ENCODE results near the gene EXOC4. TPM values are rescaled to one million over a fixed set of nuclear protein-coding genes. Genes with fewer than 3 reads are reported as not detected.

Gene EXOC4
- total RNA-seq, 1 experiment from 2014 or later, result 66.2 TPM

DNA sequence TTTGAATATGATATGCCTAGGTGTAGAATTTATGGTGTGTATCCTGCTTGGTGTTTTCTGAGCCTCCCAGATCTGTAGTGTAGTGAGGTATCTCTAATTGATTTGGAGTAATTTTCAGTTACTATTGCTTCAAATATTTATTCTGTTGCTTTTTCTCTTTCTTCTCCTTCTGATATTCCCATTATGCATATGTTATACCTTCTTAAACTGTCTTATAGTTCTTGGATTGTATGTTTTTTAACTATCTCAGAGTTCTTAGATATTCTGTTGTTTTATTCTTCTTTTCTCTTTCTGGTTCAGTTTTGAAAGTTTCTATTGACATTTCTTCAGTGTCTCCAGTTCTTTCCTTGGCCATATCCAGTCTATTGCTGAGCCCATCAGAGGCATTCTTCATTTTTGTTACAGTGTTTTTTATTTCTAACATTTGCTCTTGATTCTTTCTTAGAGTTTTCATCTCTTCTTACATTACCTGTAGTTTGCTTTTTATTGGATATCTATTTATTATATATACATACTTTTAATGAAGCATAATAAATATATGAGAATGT lies 668.8 kb downstream of the EXOC4 start:
- ChIA-PET POLR2A (no interaction called here), CTCF (no interaction called here)
- H3K4me1 ChIP-seq, result no peaks in the 10 kb centered on the region
- no TSS peak for BruUV-seq (replicated peaks)
- Mint-ChIP-seq H3K36me3 (ENCODE audit: insufficient read depth, unreplicated experiment) (no peaks in the 10 kb centered on the region), H3K27me3 (ENCODE audit: insufficient read depth, unreplicated experiment) (no peaks in the 10 kb centered on the region), H3K27ac (ENCODE audit: unreplicated experiment) (no peak overlapping the region), H3K4me1 (ENCODE audit: low read depth, unreplicated experiment) (no peaks in the 10 kb centered on the region), H3K9me3 (ENCODE audit: unreplicated experiment) (peaks cover 12% of the 10 kb centered on the region), H3K4me3 (ENCODE audit: unreplicated experiment) (no peak overlapping the region)
- H3K36me3 ChIP-seq (ENCODE audit: control insufficient read depth, insufficient read depth, low read length), result no peaks in the 10 kb centered on the region
- no peak overlapping the region for H3K4me3 ChIP-seq (ENCODE audit: low read depth, low read length)
- no peaks in the 10 kb centered on the region for H3K27me3 ChIP-seq (replicated peaks; ENCODE audit: control insufficient read depth, insufficient read depth, low read length)
- TF ChIP-seq, protein P1, sequence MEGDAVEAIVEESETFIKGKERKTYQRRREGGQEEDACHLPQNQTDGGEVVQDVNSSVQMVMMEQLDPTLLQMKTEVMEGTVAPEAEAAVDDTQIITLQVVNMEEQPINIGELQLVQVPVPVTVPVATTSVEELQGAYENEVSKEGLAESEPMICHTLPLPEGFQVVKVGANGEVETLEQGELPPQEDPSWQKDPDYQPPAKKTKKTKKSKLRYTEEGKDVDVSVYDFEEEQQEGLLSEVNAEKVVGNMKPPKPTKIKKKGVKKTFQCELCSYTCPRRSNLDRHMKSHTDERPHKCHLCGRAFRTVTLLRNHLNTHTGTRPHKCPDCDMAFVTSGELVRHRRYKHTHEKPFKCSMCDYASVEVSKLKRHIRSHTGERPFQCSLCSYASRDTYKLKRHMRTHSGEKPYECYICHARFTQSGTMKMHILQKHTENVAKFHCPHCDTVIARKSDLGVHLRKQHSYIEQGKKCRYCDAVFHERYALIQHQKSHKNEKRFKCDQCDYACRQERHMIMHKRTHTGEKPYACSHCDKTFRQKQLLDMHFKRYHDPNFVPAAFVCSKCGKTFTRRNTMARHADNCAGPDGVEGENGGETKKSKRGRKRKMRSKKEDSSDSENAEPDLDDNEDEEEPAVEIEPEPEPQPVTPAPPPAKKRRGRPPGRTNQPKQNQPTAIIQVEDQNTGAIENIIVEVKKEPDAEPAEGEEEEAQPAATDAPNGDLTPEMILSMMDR (IDR thresholded peaks at IDR 0.05; ENCODE audit: insufficient read depth in 1 of 2, low read depth in 1 of 2, low read length in 1 of 2, severe bottlenecking in 1 of 2, unreplicated experiment in 1 of 2), result no peak
- peaks cover 8% of the 10 kb centered on the region for H3K9me3 ChIP-seq
- DNase-seq, result no peak
- intact Hi-C loops (cut with micrococcal nuclease; ENCODE audit: unreplicated experiment), result no loop called here

DNA sequence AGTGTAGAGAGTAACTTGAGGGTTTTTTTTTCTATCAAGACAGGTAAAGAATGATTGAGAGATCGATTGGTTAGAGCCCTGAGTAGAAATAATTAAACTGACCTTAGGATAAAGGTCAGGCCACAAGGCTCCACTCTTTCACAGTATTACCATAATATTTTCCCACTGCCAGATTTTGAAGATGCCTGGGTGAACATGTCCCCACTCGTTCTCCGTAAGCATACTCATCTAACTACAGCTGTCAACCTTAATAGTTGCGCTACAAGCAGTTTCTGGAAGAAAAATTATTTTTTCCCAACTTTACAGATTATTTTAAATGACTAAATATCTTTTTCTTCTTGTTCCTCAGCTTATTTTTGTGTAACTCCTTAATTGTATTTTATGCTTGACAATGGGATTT lies 671.1 kb downstream of the EXOC4 start:
- no TSS peak for BruUV-seq (replicated peaks)
- no peaks in the 10 kb centered on the region for H3K36me3 ChIP-seq (ENCODE audit: control insufficient read depth, insufficient read depth, low read length)
- no peak for DNase-seq
- no peaks in the 10 kb centered on the region for H3K27me3 ChIP-seq (replicated peaks; ENCODE audit: control insufficient read depth, insufficient read depth, low read length)
- ChIA-PET CTCF (no interaction called here), POLR2A (no interaction called here)
- Mint-ChIP-seq H3K27ac (ENCODE audit: unreplicated experiment) (no peak overlapping the region), H3K36me3 (ENCODE audit: insufficient read depth, unreplicated experiment) (no peaks in the 10 kb centered on the region), H3K27me3 (ENCODE audit: insufficient read depth, unreplicated experiment) (no peaks in the 10 kb centered on the region), H3K9me3 (ENCODE audit: unreplicated experiment) (peaks cover 12% of the 10 kb centered on the region), H3K4me3 (ENCODE audit: unreplicated experiment) (no peak overlapping the region), H3K4me1 (ENCODE audit: low read depth, unreplicated experiment) (no peaks in the 10 kb centered on the region)
- H3K9me3 ChIP-seq, result peaks cover 8% of the 10 kb centered on the region
- no peaks in the 10 kb centered on the region for H3K4me1 ChIP-seq
- intact Hi-C loops (cut with micrococcal nuclease; ENCODE audit: unreplicated experiment), result no loop called here
- H3K4me3 ChIP-seq (ENCODE audit: low read depth, low read length), result no peak overlapping the region
- TF ChIP-seq, protein P1 (IDR thresholded peaks at IDR 0.05; ENCODE audit: insufficient read depth in 1 of 2, low read depth in 1 of 2, low read length in 1 of 2, severe bottlenecking in 1 of 2, unreplicated experiment in 1 of 2), result no peak

DNA sequence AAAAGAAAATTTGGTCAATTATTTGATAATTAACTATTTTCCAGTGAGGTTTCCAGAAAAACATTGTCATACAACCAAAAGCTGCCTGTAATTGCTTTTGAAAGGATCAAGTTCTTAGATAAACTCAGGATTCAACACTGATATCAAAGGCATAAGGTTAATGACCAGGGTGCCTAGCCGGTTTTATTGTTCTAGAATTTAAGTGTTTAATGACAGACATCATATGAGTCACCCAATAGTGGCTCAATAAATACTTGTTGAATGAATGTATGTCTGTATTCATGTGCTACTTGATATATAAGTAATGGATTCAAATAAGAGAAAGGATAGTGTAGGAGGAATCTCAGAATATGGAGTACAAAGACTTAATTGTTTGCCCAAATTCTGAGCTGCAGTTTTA lies 678.2 kb downstream of the EXOC4 start:
- TF ChIP-seq, protein P1 (IDR thresholded peaks at IDR 0.05; ENCODE audit: insufficient read depth in 1 of 2, low read depth in 1 of 2, low read length in 1 of 2, severe bottlenecking in 1 of 2, unreplicated experiment in 1 of 2), result no peak
- intact Hi-C loops (cut with micrococcal nuclease; ENCODE audit: unreplicated experiment), result no loop called here
- H3K9me3 Mint-ChIP-seq (ENCODE audit: unreplicated experiment), result no peaks in the 10 kb centered on the region

More for the DNA sequence above, 678.2 kb downstream of the EXOC4 start:
- Mint-ChIP-seq H3K27ac (ENCODE audit: unreplicated experiment) (no peak overlapping the region), H3K4me3 (ENCODE audit: unreplicated experiment) (no peak overlapping the region), H3K27me3 (ENCODE audit: insufficient read depth, unreplicated experiment) (no peaks in the 10 kb centered on the region), H3K4me1 (ENCODE audit: low read depth, unreplicated experiment) (no peaks in the 10 kb centered on the region), H3K36me3 (ENCODE audit: insufficient read depth, unreplicated experiment) (no peaks in the 10 kb centered on the region)
- BruUV-seq (replicated peaks), result no TSS peak
- Histone ChIP-seq H3K36me3 (ENCODE audit: control insufficient read depth, insufficient read depth, low read length) (no peaks in the 10 kb centered on the region), H3K4me3 (ENCODE audit: low read depth, low read length) (no peak overlapping the region), H3K4me1 (no peaks in the 10 kb centered on the region), H3K9me3 (no peaks in the 10 kb centered on the region), H3K27me3 (replicated peaks; ENCODE audit: control insufficient read depth, insufficient read depth, low read length) (no peaks in the 10 kb centered on the region)
- POLR2A ChIA-PET, result no interaction called here
- no peak for DNase-seq
- CTCF ChIA-PET, result no interaction called here
